Erythroblast (primary cell): ENCODE results near the gene UFC1.

Source experiments
- GATA1 ChIP-seq: IDR thresholded peaks from 2 replicates; pipeline ENCODE4 v1.6.1; 2011; ENCODE audit warnings: low read depth, mild to moderate bottlenecking, control low read depth, low read length, moderate library complexity
- POLR2A ChIP-seq: IDR thresholded peaks from 2 replicates; pipeline ENCODE4 v1.6.1; 2011; ENCODE audit warnings: mild to moderate bottlenecking, low read length

GRCh38 chr1:161115132-161115711 is 38.6 kb upstream of the UFC1 start:
- no peak for TF ChIP-seq POLR2A
- TF ChIP-seq GATA1 = no peak
